Mammary epithelial cell (primary cell): ENCODE results near the gene SLC19A1.

Source experiments
- EZH2 ChIP-seq: IDR thresholded peaks from 2 replicates; pipeline ENCODE4 v1.6.1; 2012; ENCODE audit warnings: low read length, inconsistent platforms, borderline replicate concordance
- TF ChIP-seq, protein P1 (sequence below), 2 donors: IDR thresholded peaks in 1 of 2; conservative IDR thresholded peaks in 1 of 2; 2 replicates each; pipeline ENCODE4 v1.5.1; 2011 to 2012; ENCODE audit warnings: inconsistent platforms in 2 of 2, low read length in 2 of 2, mild to moderate bottlenecking in 2 of 2, control low read depth in 1 of 2, low read depth in 1 of 2; ENCODE audit not compliant: insufficient read depth in 1 of 2; ENCODE audit errors: extremely low read depth in 1 of 2

- TF ChIP-seq, protein P1, sequence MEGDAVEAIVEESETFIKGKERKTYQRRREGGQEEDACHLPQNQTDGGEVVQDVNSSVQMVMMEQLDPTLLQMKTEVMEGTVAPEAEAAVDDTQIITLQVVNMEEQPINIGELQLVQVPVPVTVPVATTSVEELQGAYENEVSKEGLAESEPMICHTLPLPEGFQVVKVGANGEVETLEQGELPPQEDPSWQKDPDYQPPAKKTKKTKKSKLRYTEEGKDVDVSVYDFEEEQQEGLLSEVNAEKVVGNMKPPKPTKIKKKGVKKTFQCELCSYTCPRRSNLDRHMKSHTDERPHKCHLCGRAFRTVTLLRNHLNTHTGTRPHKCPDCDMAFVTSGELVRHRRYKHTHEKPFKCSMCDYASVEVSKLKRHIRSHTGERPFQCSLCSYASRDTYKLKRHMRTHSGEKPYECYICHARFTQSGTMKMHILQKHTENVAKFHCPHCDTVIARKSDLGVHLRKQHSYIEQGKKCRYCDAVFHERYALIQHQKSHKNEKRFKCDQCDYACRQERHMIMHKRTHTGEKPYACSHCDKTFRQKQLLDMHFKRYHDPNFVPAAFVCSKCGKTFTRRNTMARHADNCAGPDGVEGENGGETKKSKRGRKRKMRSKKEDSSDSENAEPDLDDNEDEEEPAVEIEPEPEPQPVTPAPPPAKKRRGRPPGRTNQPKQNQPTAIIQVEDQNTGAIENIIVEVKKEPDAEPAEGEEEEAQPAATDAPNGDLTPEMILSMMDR (conservative IDR thresholded peaks at IDR 0.05 in 1 of 2, IDR thresholded peaks at IDR 0.05 in 1 of 2; ENCODE audit: extremely low read depth in 1 of 2, insufficient read depth in 1 of 2, low read depth in 1 of 2, low read length in 2 of 2): no peak
- TF ChIP-seq EZH2: no peak
These were observed 55.0 kb downstream of the SLC19A1 start for GRCh38 chr21:45487161-45487806.
